MCF 10A (cell line): Measurements from ENCODE around the gene KIF1A. TPM values are rescaled to one million over a fixed set of nuclear protein-coding genes. Genes with fewer than 3 reads are reported as not detected.

Experiments used
- BruUV-seq: library from RNA; stranded (reverse); fragments of 400-500 nt; replicated peaks from 2 replicates; lab custom pipeline; 2021; lab: Mats Ljungman, UMichigan
- CTCF ChIA-PET: fragments of 300-600 bp; sonication (Branson Sonifier 250); formaldehyde crosslinking; extraction: SDS; loops from one replicate; lab custom pipeline; 2021; ENCODE audit warnings: antibody characterized with exemption, inconsistent platforms; lab: Yijun Ruan, JAX
- POLR2A ChIA-PET: fragments of 300-600, 350-650 bp; sonication (Branson Sonifier 250); formaldehyde crosslinking; extraction: SDS; loops from one replicate; lab custom pipeline; 2020; ENCODE audit warnings: antibody characterized with exemption, inconsistent platforms; lab: Yijun Ruan, JAX
- DNase-seq: peaks from one replicate; pipeline ENCODE4 v3.0.0-alpha.2; 2018; ENCODE audit not compliant: unreplicated experiment
- H3K27ac Mint-ChIP-seq: one replicate; pipeline ENCODE4 v1.8.0; 2022; ENCODE audit warnings: mild to moderate bottlenecking, low read depth, mixed read lengths; ENCODE audit not compliant: unreplicated experiment
- H3K27me3 Mint-ChIP-seq: one replicate; pipeline ENCODE4 v1.8.0; 2022; ENCODE audit warnings: mixed read lengths; ENCODE audit not compliant: insufficient read depth, unreplicated experiment
- H3K36me3 Mint-ChIP-seq: one replicate; pipeline ENCODE4 v1.8.0; 2022; ENCODE audit warnings: mild to moderate bottlenecking, moderate library complexity, mixed read lengths; ENCODE audit not compliant: insufficient read depth, unreplicated experiment
- H3K4me1 Mint-ChIP-seq: one replicate; pipeline ENCODE4 v1.8.0; 2022; ENCODE audit warnings: mixed read lengths; ENCODE audit not compliant: insufficient read depth, unreplicated experiment
- H3K4me3 Mint-ChIP-seq: one replicate; pipeline ENCODE4 v1.8.0; 2022; ENCODE audit warnings: mild to moderate bottlenecking, moderate library complexity, mixed read lengths; ENCODE audit not compliant: unreplicated experiment
- H3K9me3 Mint-ChIP-seq: one replicate; pipeline ENCODE4 v1.8.0; 2022; ENCODE audit warnings: mixed read lengths; ENCODE audit not compliant: unreplicated experiment
- CTCF ChIP-seq: fragments of 200-600 bp; IDR thresholded peaks from one replicate; pipeline ENCODE4 v1.8.0; 2022; ENCODE audit warnings: antibody characterized with exemption, mild to moderate bottlenecking; ENCODE audit not compliant: unreplicated experiment
- intact Hi-C: fragments of 100-400 bp; cut with micrococcal nuclease; formaldehyde crosslinking; loops from 2 replicates; pipeline ENCODE4 v1.14.1; 2022
- total RNA-seq: library from RNA; stranded (reverse); gene quantifications from 2 replicates; pipeline ENCODE4 v1.2.3, GENCODE V29; 2022

The KIF1A gene
- total RNA-seq, 1 experiment from 2014 or later = not detected

- peak; percentile 96 for TF ChIP-seq CTCF
- Mint-ChIP-seq H3K4me3 (no peak overlapping the region), H3K27ac (no peak overlapping the region), H3K27me3 (no peaks in the 10 kb centered on the region), H3K9me3 (peaks cover 8% of the 10 kb centered on the region), H3K36me3 (no peaks in the 10 kb centered on the region), H3K4me1 (no peaks in the 10 kb centered on the region)
- intact Hi-C loops = loop anchor here (5.0 to 10.0 kb wide), 3 partner anchors 226 to 363 kb away; partner anchors contain the start of gene PASK
- no TSS peak for BruUV-seq
- DNase-seq = peak; percentile 80
- ChIA-PET POLR2A (interaction anchor here (0.9 to 1.4 kb wide), 4 partner anchors 227 to 300 kb away, joined by 3 read pairs; partner anchors contain the start of genes PASK and PPP1R7), CTCF (interaction anchor here (0.5 to 2.1 kb wide), 29 partner anchors 10 to 1028 kb away, joined by 3 to 25 read pairs (median 4); partner anchors contain the start of gene AGXT)
These were observed 31.3 kb upstream of the KIF1A start for GRCh38 chr2:240851078-240851991.

DNA sequence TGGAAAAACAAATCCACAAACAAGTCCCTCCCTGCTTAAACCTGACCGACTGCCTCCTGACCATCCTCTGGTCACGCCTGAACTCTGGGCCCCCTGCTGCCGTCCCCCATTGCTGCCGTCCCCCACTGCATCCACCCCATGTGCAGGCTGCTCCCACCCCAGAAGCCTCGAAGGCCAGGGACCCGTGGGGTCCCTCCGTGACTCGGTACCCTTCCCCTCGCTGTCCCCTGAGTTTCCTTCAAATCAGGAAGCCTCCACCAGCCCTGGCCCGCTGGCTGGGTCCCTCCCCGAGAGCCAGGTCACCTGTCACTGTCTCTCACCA, 30.7 kb upstream of the KIF1A start:
- Mint-ChIP-seq H3K4me1 (no peaks in the 10 kb centered on the region), H3K27ac (no peak overlapping the region), H3K9me3 (peaks cover 8% of the 10 kb centered on the region), H3K4me3 (no peak overlapping the region), H3K27me3 (no peaks in the 10 kb centered on the region), H3K36me3 (no peaks in the 10 kb centered on the region)
- BruUV-seq = no TSS peak
- ChIA-PET POLR2A (interaction anchor here (1.1 to 1.4 kb wide), 3 partner anchors 228 to 300 kb away, joined by 3 read pairs; partner anchors contain the start of genes PASK and PPP1R7), CTCF (interaction anchor here (0.6 to 2.1 kb wide), 13 partner anchors 10 to 1028 kb away, joined by 3 to 25 read pairs (median 4); no protein-coding TSS in a partner anchor)
- intact Hi-C loops = loop anchor here (5.0 to 10.0 kb wide), 3 partner anchors 227 to 364 kb away; partner anchors contain the start of gene PASK
- DNase-seq = no peak
- TF ChIP-seq CTCF = no peak

DNA sequence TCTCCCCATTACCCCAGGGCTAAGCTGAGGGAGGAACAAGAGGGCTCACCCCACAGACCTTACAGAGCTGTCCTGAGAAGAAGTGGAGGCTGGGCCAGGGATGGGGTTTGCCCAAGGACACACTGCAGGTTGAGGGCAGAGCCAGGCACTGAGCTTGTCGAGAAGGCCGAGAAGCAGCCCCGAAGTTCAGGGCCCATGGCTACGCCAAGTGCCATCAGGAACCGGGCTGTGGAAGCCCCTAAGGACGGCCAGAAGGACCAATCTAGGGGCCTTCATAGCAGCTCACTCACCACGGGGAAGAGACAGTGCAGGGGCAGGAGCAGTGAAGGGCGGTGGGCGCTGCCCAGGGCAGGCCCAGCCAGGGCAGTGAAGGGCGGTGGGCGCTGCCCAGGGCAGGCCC, 30.0 kb upstream of the KIF1A start:
- no peak for TF ChIP-seq CTCF
- peaks cover 8% of the 10 kb centered on the region for H3K9me3 Mint-ChIP-seq
- intact Hi-C loops = loop anchor here (5.0 to 10.0 kb wide), 3 partner anchors 227 to 365 kb away; partner anchors contain the start of gene PASK
- peaks cover 7% of the 10 kb centered on the region for H3K27me3 Mint-ChIP-seq
- H3K36me3 Mint-ChIP-seq = no peaks in the 10 kb centered on the region
- DNase-seq = no peak
- no peak overlapping the region for H3K27ac Mint-ChIP-seq
- no peak overlapping the region for H3K4me3 Mint-ChIP-seq
- ChIA-PET CTCF (interaction anchor here (0.6 to 1.2 kb wide), 6 partner anchors 10 to 883 kb away, joined by 3 to 5 read pairs (median 3); no protein-coding TSS in a partner anchor), POLR2A (interaction anchor here (0.7 kb wide), 1 partner anchor 11 kb away, joined by 3 read pairs; no protein-coding TSS in a partner anchor)
- H3K4me1 Mint-ChIP-seq = no peaks in the 10 kb centered on the region
- BruUV-seq = no TSS peak
